AG04450 (cell line): ENCODE measurements around the gene TRIO. TPM values are rescaled to one million over a fixed set of nuclear protein-coding genes. Genes with fewer than 3 reads are reported as not detected.
A peak's percentile ranks its signal among the peaks of the same experiment; 100 is the strongest.

Experiments used
- CTCF ChIA-PET: fragments of 300-600, 350-600 bp; formaldehyde crosslinking; extraction: SDS; loops from one replicate; lab custom pipeline; 2022; ENCODE audit warnings: antibody characterized with exemption, inconsistent platforms; lab: Charles Lee
- POLR2A ChIA-PET: fragments of 350-600 bp; formaldehyde crosslinking; extraction: SDS; loops from one replicate; lab custom pipeline; 2021; ENCODE audit warnings: antibody characterized with exemption, inconsistent platforms; lab: Yijun Ruan, JAX
- DNase-seq: peaks from one replicate; pipeline ENCODE4 v3.0.0-alpha.2; 2011; ENCODE audit warnings: low read depth, low spot score
- H3K27ac ChIP-seq: one replicate; pipeline ENCODE4 v1.5.1; 2012; ENCODE audit warnings: low read depth, low read length, control low read depth
- H3K27me3 ChIP-seq: one replicate; pipeline ENCODE4 v1.6.0; 2012; ENCODE audit warnings: low read length; ENCODE audit not compliant: control insufficient read depth, insufficient read depth
- H3K4me3 ChIP-seq: 2 replicates; pipeline ENCODE4 v1.5.1; 2011; ENCODE audit warnings: mild to moderate bottlenecking, low read depth, low read length, control low read depth
- H3K9me3 ChIP-seq: 2 replicates; pipeline ENCODE4 v1.5.1; 2012; ENCODE audit warnings: low read length; ENCODE audit not compliant: control insufficient read depth, insufficient read depth
- polyA plus RNA-seq: library from polyadenylated mRNA; depleted of rRNA; stranded (reverse); fragments of >200 nt; gene quantifications from 2 replicates; pipeline ENCODE4 v1.2.3, GENCODE V29; 2011
- TF ChIP-seq, protein P1 (sequence below): IDR thresholded peaks from 2 replicates; pipeline ENCODE4 v1.5.1; 2011; ENCODE audit warnings: low read depth, low read length, control low read depth, inconsistent platforms

Gene TRIO
- polyA plus RNA-seq, 1 experiment: 268 TPM

DNA sequence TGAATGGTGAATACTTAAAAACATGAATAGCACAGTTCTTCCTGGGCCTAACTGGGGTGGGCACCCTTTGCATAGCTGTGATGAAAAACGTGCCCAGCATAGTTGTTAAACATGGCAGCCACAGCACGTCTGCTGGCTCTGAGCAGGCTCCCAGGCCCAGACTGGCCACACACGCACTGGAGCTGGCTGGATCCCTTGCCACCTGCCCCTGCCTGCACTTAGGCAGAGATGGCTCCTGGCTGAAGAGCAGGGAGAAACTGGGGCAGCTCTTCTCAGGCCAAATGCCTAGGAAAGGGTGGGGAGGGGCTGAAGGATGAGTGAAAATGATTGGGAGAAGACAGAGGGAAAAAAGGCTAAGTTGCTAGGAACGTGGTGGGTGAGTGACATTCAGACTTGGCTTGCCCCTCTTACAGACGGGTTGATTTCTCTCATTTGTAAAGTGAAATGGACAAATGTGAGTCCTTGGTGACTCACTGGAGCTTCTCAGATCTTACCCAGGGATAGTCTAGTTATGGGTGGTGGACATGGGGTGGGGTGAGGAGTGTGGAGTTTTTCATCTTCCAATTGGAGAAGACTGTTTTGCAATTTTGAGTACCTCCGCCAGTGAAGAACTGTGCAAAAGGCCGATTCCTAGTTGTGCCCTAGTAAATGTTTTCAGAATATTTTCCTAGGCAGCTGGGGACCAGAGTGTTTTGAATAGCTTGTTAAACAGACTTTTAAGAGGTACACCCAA is 42.4 kb downstream of the TRIO start:
- ChIA-PET POLR2A (interaction anchor here (1.0 to 1.8 kb wide), 6 partner anchors 9 to 32 kb away, joined by 3 to 7 read pairs (median 4); no protein-coding TSS in a partner anchor), CTCF (no interaction called here)
- no peaks in the 10 kb centered on the region for H3K9me3 ChIP-seq
- no peak for DNase-seq
- H3K27ac ChIP-seq: peak overlapping the region; percentile 99
- TF ChIP-seq, protein P1, sequence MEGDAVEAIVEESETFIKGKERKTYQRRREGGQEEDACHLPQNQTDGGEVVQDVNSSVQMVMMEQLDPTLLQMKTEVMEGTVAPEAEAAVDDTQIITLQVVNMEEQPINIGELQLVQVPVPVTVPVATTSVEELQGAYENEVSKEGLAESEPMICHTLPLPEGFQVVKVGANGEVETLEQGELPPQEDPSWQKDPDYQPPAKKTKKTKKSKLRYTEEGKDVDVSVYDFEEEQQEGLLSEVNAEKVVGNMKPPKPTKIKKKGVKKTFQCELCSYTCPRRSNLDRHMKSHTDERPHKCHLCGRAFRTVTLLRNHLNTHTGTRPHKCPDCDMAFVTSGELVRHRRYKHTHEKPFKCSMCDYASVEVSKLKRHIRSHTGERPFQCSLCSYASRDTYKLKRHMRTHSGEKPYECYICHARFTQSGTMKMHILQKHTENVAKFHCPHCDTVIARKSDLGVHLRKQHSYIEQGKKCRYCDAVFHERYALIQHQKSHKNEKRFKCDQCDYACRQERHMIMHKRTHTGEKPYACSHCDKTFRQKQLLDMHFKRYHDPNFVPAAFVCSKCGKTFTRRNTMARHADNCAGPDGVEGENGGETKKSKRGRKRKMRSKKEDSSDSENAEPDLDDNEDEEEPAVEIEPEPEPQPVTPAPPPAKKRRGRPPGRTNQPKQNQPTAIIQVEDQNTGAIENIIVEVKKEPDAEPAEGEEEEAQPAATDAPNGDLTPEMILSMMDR: no peak
- no peaks in the 10 kb centered on the region for H3K27me3 ChIP-seq
- peak overlapping the region; percentile 33 for H3K4me3 ChIP-seq

DNA sequence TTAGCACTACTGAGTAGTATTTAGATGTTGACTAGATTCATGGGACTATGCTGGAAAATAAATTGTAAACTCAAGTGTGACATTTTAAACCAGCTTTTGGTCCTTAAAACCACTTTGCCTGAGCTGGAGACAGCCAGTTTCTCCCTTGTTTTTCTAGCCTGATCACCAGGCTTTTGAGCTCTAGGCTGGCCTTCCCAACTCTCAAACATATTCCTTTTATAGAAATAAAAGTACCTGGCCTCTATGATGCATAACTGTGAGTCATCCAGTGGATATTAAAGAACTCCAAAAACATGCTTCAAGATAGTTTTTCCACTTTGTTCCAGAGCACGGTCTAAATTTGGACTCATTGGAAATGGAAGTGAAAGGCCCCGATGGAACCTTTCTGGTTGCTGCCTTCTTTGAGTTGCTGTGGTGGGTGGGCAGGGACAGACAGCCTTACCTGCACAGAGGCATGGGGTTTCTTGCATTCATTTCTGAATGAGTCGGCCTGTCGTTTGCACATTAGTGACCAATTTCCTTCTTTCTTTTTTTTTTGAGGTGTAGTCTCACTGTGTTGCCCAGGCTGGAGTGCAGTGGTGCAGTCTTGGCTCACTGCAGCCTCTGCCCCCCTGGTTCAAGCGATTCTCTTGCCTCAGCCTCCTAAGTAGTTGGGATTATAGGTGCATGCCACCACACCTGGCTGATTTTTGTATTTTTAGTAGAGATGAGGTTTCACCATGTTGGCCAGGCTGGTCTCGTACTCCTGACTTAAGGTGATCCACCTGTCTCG is 43.1 kb downstream of the TRIO start:
- CTCF ChIA-PET: no interaction called here
- TF ChIP-seq, protein P1: no peak
- H3K27me3 ChIP-seq: no peaks in the 10 kb centered on the region
- peak; percentile 36 for DNase-seq
- H3K9me3 ChIP-seq: no peaks in the 10 kb centered on the region
- H3K4me3 ChIP-seq: no peak overlapping the region
- peak overlapping the region; percentile 99 for H3K27ac ChIP-seq
- POLR2A ChIA-PET: interaction anchor here (1.0 to 1.8 kb wide), 6 partner anchors 8 to 33 kb away, joined by 3 to 7 read pairs (median 4); no protein-coding TSS in a partner anchor

DNA sequence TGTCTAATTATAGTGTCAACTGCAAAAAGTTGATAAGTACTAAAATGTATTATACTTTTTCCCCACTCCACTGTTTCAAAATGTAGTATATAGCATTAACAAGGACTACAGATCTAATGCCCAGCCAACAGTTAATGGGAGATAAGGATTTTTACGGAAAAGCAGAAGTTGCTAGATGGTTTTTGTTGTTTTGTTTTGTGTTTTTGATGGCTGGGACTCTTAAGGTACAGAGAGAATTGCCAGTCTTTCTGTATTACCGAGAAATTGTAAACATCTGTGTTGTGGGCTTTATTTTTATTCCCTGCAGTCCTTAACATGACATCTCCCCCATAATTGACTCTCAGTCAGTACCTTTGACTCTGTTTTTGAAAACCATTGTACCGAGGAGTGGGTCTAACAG is 44.0 kb downstream of the TRIO start:
- ChIA-PET POLR2A (no interaction called here), CTCF (no interaction called here)
- Histone ChIP-seq H3K4me3 (no peak overlapping the region), H3K27me3 (no peaks in the 10 kb centered on the region), H3K9me3 (no peaks in the 10 kb centered on the region), H3K27ac (peak overlapping the region; percentile 99)
- TF ChIP-seq, protein P1: no peak
- DNase-seq: no peak

DNA sequence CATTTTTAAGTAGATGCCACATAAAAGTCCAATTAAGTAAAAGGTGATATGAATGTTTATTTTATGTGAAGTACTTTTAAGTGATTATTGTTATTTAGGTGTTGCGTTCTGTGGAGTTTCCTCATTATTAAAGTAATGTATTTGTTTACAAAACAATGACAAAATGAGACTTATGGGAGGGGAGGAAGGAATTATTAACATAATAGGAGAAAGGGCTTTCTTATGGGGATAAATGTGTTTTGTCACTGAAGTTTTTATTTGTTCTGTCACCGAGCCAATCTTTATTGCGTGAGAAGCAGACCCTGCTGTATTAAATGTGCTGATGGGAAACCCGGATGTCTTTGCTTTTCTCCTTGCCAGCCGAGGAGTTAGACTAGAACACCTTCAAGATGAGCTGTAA is 44.5 kb downstream of the TRIO start:
- ChIA-PET POLR2A (no interaction called here), CTCF (no interaction called here)
- no peaks in the 10 kb centered on the region for H3K27me3 ChIP-seq
- no peak overlapping the region for H3K4me3 ChIP-seq
- no peaks in the 10 kb centered on the region for H3K9me3 ChIP-seq
- no peak overlapping the region for H3K27ac ChIP-seq
- TF ChIP-seq, protein P1: no peak
- no peak for DNase-seq

DNA sequence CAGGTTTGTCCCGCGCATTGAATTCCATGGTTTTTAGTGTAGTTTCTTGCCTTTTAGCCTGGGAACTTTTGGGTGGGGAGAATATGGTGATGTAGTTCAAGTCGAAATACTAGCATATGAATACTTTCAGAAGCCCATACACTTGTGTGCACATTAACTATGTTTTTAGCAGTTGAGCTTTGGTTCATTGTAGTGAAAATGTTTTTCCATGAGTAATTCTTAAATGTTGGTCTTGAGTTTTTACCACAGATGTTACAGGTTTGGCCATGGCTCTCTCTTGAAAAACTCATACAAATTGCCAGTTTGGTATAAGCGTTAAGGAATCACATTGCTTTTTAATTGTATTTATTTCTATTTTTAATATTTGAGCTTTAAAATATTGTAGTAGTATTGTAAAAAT is 45.6 kb downstream of the TRIO start:
- Histone ChIP-seq H3K4me3 (no peak overlapping the region), H3K27me3 (no peaks in the 10 kb centered on the region), H3K27ac (peak overlapping the region; percentile 23), H3K9me3 (no peaks in the 10 kb centered on the region)
- TF ChIP-seq, protein P1: no peak
- DNase-seq: no peak
- CTCF ChIA-PET: no interaction called here
- POLR2A ChIA-PET: interaction anchor here (0.6 to 2.5 kb wide), 2 partner anchors 30 to 32 kb away, joined by 3 to 15 read pairs; no protein-coding TSS in a partner anchor
